GM19328 (cell line): Measurements from ENCODE around the gene STX16.
A peak's percentile ranks its signal among the peaks of the same experiment; 100 is the strongest.

Experiments used
- ATAC-seq: cut with Tn5 transposase; IDR thresholded peaks from one replicate; pipeline ENCODE4 v1.9.1; 2021; ENCODE audit warnings: mild to moderate bottlenecking, moderate library complexity; ENCODE audit not compliant: unreplicated experiment

Gene STX16

DNA sequence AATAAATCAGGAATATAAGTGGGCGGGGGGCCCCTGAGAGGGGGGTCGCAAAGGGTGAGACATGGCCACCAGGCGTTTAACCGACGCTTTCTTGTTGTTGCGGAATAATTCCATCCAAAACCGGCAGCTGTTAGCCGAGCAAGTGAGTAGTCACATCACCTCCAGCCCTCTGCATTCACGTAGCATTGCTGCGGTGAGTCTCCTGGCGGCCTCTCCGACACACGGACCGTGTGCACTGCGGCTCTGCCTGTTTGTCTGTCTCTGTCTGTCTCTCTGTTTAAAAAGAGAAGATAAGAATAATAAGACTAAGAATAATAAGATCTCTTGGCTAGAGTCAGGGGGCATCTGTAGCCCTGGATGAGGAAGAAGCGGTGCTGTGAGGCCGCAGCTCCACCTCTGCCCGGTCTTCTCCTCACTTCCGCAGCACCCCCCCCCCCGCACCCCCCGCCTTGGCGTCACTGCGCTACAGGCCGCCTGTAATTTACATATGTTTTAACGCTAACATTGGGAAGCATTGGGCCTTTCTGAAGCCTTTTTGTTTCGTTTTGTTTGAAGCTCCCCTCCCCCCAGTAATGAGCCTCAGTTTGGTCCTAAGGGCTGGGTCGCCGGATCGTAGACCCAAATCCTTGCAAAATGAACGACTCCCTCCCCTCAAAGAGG is 993 bp downstream of the STX16 start:
- ATAC-seq = peak; percentile 36

DNA sequence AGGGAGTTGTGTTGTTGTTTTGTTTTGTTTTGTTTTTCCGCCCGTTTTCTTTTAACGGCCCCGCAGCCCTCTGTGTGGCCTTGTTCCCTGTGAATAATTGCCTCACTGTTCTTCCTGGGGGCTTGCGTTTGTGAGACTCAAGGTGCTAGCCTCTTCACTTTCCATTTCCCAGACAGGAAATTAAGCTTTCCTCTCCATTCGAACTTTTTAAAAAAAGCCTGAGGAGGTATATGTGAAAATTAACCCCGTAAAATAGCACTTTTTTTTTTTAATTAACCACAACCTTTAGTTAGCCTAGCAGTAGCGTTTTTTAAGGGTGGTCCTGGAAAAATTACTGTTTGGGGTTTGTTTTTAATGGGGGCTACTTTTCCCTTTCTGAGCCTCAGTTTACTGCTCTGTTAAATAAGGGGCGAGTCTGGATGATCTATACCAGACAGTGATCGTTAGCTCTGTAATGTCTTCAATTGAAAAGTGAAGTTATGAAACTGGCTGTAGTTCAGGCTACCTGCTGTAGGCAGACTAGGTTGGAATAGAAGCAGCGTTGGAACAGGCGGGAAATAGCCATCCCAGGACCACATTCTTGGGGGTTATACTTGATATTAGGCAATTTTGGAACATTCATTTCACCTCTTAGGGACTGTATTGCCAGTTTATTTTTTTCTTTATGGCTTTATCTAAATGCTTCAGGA is 1.7 kb downstream of the STX16 start:
- ATAC-seq = no peak

DNA sequence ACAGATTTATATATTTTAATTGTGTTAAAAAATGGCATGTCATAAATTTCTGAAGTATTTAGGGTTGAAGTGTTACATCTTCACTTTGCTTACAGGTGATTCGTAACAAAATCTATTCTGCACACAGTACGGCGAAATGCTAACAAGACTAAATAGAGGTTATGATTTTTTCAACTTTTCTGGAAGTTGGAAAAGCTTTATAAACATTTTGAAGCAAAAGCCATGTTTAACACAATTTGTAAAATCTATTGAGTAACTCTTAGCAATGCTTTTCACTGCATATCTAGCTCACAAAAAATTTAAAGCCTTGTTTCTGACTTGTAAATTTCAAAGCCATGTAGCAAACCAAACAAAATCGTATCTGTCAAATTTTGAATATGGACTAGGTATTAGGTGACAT is 3.3 kb downstream of the STX16 start:
- ATAC-seq = no peak

DNA sequence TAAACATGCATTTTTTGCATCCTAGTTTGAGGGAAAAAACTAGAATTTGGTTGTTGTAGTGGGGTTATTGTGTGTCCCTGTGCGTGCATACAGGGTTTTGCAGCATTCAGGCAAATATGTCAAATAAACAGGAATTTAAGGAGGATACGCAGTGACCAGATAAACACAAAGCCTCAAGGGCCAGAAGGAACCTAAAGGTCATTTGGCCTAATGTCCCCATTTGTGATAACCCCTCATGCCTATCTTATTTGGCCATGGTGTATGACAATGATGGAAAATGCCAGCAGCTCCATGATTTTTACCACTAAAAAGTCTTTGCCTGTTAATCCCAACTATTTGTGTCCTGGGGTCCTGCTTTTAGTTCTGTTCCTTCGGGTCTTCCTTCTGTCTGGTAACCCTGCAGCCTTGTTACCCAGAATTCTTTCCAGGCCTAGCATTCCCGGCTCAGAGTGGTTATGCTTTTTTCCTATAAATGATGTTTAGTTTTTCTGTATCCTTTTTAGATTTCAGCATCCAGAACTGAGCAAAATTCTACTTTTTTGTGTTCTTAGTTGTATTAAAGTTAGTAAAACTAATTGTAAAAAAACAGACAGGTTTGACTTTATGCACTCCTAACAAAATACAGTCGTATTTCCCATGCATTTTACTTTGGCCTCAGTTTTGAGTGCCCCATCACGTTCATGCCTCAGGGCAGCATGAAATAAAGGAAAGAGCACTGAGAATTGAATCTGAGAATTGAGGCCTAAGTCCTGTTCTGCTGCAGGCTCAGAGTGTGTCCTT is 4.4 kb downstream of the STX16 start:
- ATAC-seq = no peak

DNA sequence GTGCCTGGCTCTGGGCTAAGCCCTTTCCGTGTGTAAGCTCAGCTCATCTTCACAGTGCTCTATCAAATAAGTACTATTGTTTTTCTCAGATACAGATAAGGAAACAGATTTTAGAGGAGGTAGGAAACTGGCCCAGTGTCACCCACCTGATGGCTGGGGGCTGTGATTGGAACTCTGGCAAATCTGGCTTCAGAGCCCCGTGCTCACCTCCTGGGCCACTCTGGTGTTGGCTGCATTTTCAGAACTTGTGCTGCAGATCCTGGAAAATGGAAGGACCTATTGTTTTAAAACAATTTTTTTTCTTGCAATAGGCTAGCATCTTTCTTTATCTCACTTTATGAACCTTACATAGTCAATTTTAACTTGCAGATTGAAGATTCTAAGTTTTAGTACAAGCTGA is 5.7 kb downstream of the STX16 start:
- no peak for ATAC-seq

DNA sequence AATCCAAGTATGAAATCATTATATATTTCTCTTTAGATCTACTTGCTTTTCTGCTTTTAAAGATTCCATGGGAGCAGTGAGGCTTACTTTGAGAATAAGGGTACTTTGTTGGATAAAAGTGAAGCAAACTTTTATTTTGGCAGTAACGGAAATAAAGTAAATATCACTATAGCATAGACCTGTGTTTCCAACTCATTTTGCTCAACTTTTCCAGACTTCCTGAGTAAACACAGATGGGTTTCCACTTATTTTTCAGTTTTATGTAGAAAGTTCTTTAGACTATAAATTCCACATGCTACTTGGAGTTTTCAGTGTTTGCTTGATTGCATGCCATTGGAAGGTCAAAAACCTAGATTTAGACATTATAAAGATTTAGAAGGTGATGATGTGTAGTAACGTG is 6.2 kb downstream of the STX16 start:
- no peak for ATAC-seq

- ATAC-seq = no peak
These were observed 6.9 kb downstream of the STX16 start for GRCh38 chr20:58657986-58658385.

- no peak for ATAC-seq
These were observed 7.7 kb downstream of the STX16 start for GRCh38 chr20:58658760-58659159.

DNA sequence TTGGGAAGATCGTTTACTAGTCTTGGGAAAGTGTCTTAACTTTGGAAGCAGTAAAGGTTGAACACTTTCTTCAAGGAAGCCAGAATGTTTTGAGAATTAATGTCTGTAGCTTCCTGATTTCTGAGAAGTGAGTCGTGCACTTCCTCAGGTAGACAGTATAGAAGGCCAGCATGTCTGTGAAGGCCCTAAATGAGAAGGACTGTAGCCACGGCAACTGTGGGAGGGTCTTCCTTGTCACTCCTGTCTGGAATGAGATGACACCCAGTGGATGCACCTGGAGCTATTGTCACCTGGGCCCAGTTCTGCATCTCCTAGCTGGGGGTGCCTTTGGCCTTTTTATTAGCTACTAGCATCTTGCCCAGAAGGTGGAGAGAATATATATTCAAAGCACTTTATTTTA is 8.8 kb downstream of the STX16 start:
- no peak for ATAC-seq

DNA sequence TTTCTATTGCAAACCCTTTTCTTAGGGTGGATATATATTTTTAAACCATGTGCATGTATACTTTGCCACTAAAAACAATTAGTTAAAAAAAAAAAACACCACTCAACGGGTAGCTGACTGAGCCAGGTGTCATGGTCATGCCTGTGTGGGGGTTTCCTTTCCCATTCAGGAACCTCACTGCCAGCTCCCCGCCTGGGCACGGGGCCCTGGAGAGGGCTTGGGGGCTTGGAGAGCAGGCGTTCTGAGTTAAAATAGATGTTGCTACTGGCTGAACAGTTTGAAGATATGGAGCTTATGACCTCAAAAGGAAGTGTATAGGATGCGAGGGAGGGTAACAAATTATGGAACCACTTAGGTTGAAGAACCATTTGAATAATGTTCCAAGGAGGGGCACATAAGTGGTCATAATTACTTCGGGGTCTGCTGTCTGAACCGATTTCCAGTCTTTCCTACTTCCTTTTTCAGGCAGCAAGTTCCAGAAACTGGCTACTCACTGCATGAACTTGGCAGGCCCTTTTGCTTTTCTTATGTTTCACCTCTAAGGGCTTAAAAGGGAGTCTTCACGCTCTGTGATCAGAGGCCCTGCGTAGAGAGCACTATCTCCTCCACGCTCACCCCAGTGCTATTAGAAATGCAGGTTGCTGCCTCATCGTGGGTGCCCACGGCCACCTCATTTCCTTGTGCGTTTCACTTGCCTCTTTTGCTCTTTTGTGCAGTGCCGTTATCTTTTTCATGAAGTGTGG is 9.9 kb downstream of the STX16 start:
- no peak for ATAC-seq

GRCh38 chr20:58661598-58662473 is 10.8 kb downstream of the STX16 start:
- no peak for ATAC-seq

GRCh38 chr20:58664331-58664730 is 13.2 kb downstream of the STX16 start:
- ATAC-seq = no peak

GRCh38 chr20:58664883-58665282 is 13.8 kb downstream of the STX16 start:
- ATAC-seq = no peak

GRCh38 chr20:58665606-58666005 is 14.5 kb downstream of the STX16 start:
- ATAC-seq = no peak

- ATAC-seq = no peak
These were observed 15.6 kb downstream of the STX16 start for GRCh38 chr20:58666702-58667101.

DNA sequence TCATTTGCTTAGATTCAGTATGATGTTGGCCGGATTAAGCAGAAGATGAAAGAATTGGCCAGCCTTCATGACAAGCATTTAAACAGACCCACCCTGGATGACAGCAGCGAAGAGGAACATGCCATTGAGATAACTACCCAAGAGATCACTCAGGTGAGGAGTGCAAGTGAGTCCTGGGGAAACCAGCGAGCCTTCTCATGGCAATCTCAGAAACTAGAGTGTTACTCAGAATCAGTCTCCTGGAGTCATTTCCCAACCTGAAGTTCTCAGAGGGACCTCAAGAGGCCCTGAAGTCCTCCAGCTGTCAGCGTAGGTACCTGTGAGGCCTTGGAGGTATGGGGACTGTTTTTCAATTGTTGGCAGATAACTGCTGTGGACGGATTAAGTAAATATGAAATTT is 16.9 kb downstream of the STX16 start:
- no peak for ATAC-seq

DNA sequence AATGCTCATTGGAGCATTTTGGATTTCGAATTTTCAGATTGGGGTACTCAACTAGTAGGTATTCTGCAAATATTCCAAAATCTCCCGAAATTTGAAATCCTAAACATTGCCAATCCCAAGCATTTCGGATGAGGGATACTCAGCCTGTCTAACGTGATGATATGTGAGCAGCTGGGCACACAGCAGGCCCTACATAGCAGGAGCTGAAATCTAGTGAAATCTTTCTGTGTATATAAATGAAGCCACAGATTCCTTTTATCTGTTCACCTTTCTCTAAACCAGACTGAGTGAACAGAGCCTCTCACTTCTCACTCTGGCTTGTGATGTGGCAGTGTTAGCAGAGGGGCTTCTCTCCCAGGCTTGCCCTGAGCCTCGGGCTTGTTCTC is 17.8 kb downstream of the STX16 start:
- ATAC-seq = no peak

DNA sequence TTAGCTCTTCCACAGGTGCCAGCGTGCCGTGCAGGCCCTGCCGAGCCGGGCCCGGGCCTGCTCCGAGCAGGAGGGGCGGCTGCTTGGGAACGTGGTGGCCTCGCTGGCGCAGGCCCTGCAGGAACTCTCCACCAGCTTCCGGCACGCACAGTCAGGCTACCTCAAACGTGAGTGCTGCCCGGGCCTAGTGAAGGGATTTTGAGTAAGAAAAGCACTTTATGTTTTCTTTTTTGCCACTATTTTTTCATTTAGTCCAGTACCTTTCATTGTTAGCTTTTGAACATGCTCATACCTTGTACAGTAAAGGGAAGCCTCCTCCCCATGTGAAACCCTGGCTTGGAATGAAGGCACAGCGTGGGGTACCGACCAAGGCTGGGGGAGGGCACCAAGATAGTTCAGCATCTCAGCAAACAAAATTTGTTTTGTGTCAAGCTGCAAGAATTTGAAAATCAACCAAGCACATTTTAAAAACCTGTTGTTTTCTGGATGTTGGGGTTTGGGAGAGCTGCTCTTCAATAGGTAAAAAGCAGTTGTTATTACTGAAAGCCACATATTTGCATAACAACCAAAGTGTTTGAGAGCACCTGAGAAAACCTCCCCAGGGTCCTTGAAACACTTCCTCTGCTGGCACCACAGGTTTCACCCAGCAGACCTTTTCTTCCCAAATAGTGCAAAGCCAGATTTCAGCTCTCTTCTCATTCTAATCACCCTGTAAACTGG is 18.4 kb downstream of the STX16 start:
- ATAC-seq = peak; percentile 60

DNA sequence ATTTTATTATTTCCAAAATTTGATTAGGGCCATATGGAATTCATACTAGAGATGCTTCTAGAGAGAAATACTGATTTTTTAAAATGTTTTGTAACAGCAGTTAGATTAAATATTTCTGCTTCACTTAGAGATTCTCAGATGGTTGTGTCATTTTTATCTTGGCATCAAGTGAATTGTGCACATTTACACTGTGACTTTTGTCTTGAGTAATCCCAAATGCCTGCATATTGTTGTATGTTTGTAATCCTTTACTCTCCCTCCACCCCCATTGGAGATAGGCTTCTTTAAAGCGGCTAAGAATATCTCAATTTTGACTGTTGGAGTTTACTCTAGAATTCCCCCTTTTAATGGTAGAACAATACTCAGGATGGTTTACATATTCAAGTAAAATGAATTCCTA is 19.0 kb downstream of the STX16 start:
- ATAC-seq = no peak

DNA sequence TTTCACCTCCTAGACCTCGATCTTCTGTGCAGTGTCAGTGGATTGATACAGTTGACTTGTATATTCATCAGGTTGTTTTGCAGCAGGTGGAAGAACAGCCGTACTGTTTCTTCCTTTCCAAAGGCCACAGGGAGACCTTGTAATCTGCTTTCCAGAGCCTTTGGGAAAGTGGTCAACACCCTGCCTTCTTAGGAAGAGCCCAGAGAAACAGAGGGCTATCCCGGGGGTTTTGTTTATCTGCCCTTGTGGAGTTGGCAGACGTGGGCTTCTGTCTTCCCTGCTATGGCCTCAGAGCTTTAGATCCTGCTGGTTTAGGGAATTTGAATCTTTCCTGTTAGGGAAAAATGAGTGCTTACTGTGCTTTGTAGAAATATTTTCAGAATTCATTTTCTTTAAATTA is 19.6 kb downstream of the STX16 start:
- no peak for ATAC-seq
